Endothelial cell of umbilical vein (primary cell): ENCODE data around the gene CNTNAP2. TPM values are rescaled to one million over a fixed set of nuclear protein-coding genes. Genes with fewer than 3 reads are reported as not detected.

Source experiments
- BruUV-seq: library from RNA; stranded (reverse); fragments of 400-500 nt; replicated peaks from 2 replicates; lab custom pipeline; 2021; lab: Mats Ljungman, UMichigan
- CTCF ChIA-PET: fragments of 300-600, 350-600 bp; sonication (Branson Sonifier 250); formaldehyde crosslinking; loops from one replicate; lab custom pipeline; 2021; ENCODE audit warnings: antibody characterized with exemption, inconsistent platforms; lab: Charles Lee
- POLR2A ChIA-PET: fragments of 300-600, 350-600 bp; sonication (Branson Sonifier 250); formaldehyde crosslinking; loops from one replicate; lab custom pipeline; 2021; ENCODE audit warnings: antibody characterized with exemption, inconsistent platforms; lab: Charles Lee
- DNase-seq: peaks from one replicate; pipeline ENCODE4 v3.0.0-alpha.2; 2011; ENCODE audit warnings: low read depth, low spot score
- FAIRE-seq: peaks from 2 replicates; lab custom pipeline; 2011; peaks lifted over from hg19 to GRCh38; lab: Jason Lieb, UNC
- H2AFZ ChIP-seq: 2 replicates; pipeline ENCODE4 v1.6.0; 2012; ENCODE audit warnings: low read depth, low read length, control low read depth, inconsistent platforms
- H3K27ac ChIP-seq: 2 replicates; pipeline ENCODE4 v1.5.1; 2011; ENCODE audit warnings: low read depth, mild to moderate bottlenecking, control low read depth, low read length, moderate library complexity; ENCODE audit not compliant: insufficient read depth
- H3K27me3 ChIP-seq, 2 experiments: 2 replicates each; pipeline versions ENCODE4 v1.6.0 to v1.6.1; 2011; ENCODE audit warnings: low read length in 2 of 2, mixed read lengths in 1 of 2; ENCODE audit not compliant: control insufficient read depth in 2 of 2, insufficient read depth in 2 of 2
- H3K36me3 ChIP-seq, 2 experiments: 2 replicates in 1 of 2; 3 replicates in 1 of 2; pipeline ENCODE4 v1.5.1; 2011; ENCODE audit warnings: low read length in 2 of 2, mild to moderate bottlenecking in 1 of 2, moderate library complexity in 1 of 2; ENCODE audit not compliant: control insufficient read depth in 2 of 2, insufficient read depth in 2 of 2; ENCODE audit errors: extremely low read depth in 1 of 2
- H3K4me1 ChIP-seq: 3 replicates; pipeline ENCODE4 v1.5.1; 2011; ENCODE audit warnings: mild to moderate bottlenecking, low read length; ENCODE audit not compliant: control insufficient read depth, insufficient read depth; ENCODE audit errors: extremely low read depth
- H3K4me2 ChIP-seq: 2 replicates; pipeline ENCODE4 v1.6.1; 2011; ENCODE audit warnings: low read length, control low read depth, mixed read lengths; ENCODE audit not compliant: insufficient read depth
- H3K4me3 ChIP-seq, 3 experiments: fragments of 200-600 bp in 1 of 3; sonication (generic), shearing (Covaris generic) in 1 of 3; replicated peaks in 1 of 3; 2 replicates each; pipeline ENCODE4 v1.5.1; 2011 to 2016; ENCODE audit warnings: control low read depth in 3 of 3, low read length in 3 of 3, mild to moderate bottlenecking in 2 of 3, inconsistent platforms in 1 of 3, low read depth in 1 of 3, moderate library complexity in 1 of 3; ENCODE audit not compliant: insufficient read depth in 1 of 3
- H3K79me2 ChIP-seq: 2 replicates; pipeline ENCODE4 v1.6.0; 2012; ENCODE audit warnings: low read length, inconsistent platforms; ENCODE audit not compliant: control insufficient read depth, insufficient read depth
- H3K9ac ChIP-seq: replicated peaks from 2 replicates; pipeline ENCODE3; 2011; ENCODE audit warnings: low read length, control low read depth; ENCODE audit not compliant: insufficient read depth; ENCODE audit errors: extremely low read depth
- H3K9me1 ChIP-seq: replicated peaks from 3 replicates; pipeline ENCODE4 v1.6.0; 2011; ENCODE audit warnings: mild to moderate bottlenecking, low read length; ENCODE audit not compliant: control insufficient read depth, insufficient read depth; ENCODE audit errors: extremely low read depth
- H3K9me3 ChIP-seq: replicated peaks from 2 replicates; pipeline ENCODE4 v1.5.1; 2012; ENCODE audit warnings: low read length, inconsistent platforms; ENCODE audit not compliant: control insufficient read depth, insufficient read depth
- H4K20me1 ChIP-seq: replicated peaks from 2 replicates; pipeline ENCODE3; 2011; ENCODE audit warnings: mild to moderate bottlenecking, low read length; ENCODE audit not compliant: control insufficient read depth, insufficient read depth; ENCODE audit errors: extremely low read depth
- EZH2 ChIP-seq: IDR thresholded peaks from 2 replicates; pipeline ENCODE4 v1.6.1; 2012; ENCODE audit warnings: borderline replicate concordance, low read depth, mild to moderate bottlenecking, moderate library complexity, low read length, inconsistent platforms; ENCODE audit not compliant: severe bottlenecking
- FOS ChIP-seq: IDR thresholded peaks from 2 replicates; pipeline ENCODE4 v1.6.1; 2011; ENCODE audit warnings: mild to moderate bottlenecking, low read length, moderate library complexity, borderline replicate concordance; ENCODE audit not compliant: insufficient read depth
- GATA2 ChIP-seq: IDR thresholded peaks from 2 replicates; pipeline ENCODE4 v1.7.0; 2011; ENCODE audit warnings: low read depth, mild to moderate bottlenecking, moderate library complexity, mixed read lengths, low read length; ENCODE audit not compliant: insufficient read length, insufficient read depth
- JUN ChIP-seq: IDR thresholded peaks from 2 replicates; pipeline ENCODE4 v1.6.1; 2011; ENCODE audit warnings: borderline replicate concordance, low read depth; ENCODE audit not compliant: insufficient read length, insufficient read depth
- MYC ChIP-seq: IDR thresholded peaks from one replicate; pipeline ENCODE4 v1.6.1; 2011; ENCODE audit warnings: mild to moderate bottlenecking, low read depth, low read length
- POLR2A ChIP-seq: IDR thresholded peaks from 2 replicates; pipeline ENCODE4 v1.6.1; 2012; ENCODE audit warnings: low read depth, mild to moderate bottlenecking, control low read depth, low read length
- POLR2AphosphoS5 ChIP-seq: IDR thresholded peaks from 2 replicates; pipeline ENCODE4 v1.6.1; 2012; ENCODE audit warnings: low read depth, mild to moderate bottlenecking, control low read depth, low read length, moderate library complexity; ENCODE audit not compliant: insufficient read depth
- dilution Hi-C: fragments of 300-500 bp; cut with MboI; formaldehyde crosslinking; loops from one replicate; pipeline ENCODE4 v1.15.0; 2019; ENCODE audit warnings: low sequenced_read_pairs; ENCODE audit not compliant: extremely low pct_ligation_motif_present
- intact Hi-C: fragments of 100-400 bp; cut with micrococcal nuclease; formaldehyde crosslinking; loops from one replicate; pipeline ENCODE4 v1.10.0; 2022
- polyA plus RNA-seq, 4 experiments: library from polyadenylated mRNA; depleted of rRNA in 3 of 4; stranded (reverse) in 3 of 4; unstranded in 1 of 4; fragments of >200 nt; gene quantifications; 2 replicates each; pipeline versions ENCODE4 v1.2.1 to v1.2.3, GENCODE V29; 2011 to 2012; ENCODE audit warnings: missing spikeins in 1 of 4
- total RNA-seq: library from RNA; stranded (reverse); gene quantifications from 2 replicates; pipeline ENCODE4 v1.2.3, GENCODE V29; 2021
- TF ChIP-seq, protein P1 (sequence below): IDR thresholded peaks from 2 replicates; pipeline ENCODE4 v1.6.1; 2011; ENCODE audit not compliant: insufficient read depth, insufficient read length
- TF ChIP-seq, protein P2 (sequence below), 2 donors: IDR thresholded peaks; 1 replicate in 1 of 2; 2 replicates in 1 of 2; pipeline ENCODE4 v1.5.1; 2011; ENCODE audit warnings: low read length in 2 of 2, mild to moderate bottlenecking in 2 of 2, moderate library complexity in 2 of 2, control low read depth in 1 of 2, inconsistent platforms in 1 of 2, low read depth in 1 of 2; ENCODE audit not compliant: insufficient read depth in 1 of 2; ENCODE audit errors: extremely low read depth in 1 of 2

Gene CNTNAP2
- total and polyA plus RNA-seq, 2 donors (not counting 3 experiments of a cell fraction or from before 2014, with no cell fraction given): not detected

DNA sequence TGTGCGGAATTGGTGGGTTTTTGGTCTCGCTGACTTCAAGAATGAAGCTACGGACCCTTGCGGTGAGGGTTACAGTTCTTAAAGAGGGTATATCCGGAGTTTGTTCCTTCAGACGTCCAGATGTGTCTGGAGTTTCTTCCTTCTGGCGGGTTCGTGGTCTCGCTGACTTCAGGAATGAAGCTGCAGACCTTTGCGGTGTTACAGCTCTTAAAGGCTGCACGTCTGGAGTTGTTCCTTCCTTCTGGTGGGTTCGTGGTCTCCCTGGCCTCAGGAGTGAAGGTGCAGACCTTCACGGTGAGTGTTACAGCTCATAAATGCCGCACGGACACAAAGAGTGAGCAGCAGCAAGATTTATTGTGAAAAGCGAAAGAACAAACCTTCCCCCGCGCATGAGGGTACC, 670.7 kb downstream of the CNTNAP2 start:
- DNase-seq (no peak), FAIRE-seq (no peak)
- H3K36me3 ChIP-seq: no peaks in the 10 kb centered on the region
- no peak overlapping the region for H3K4me2 ChIP-seq
- no peak overlapping the region for H3K4me3 ChIP-seq
- peaks cover 5% of the 10 kb centered on the region for H3K9me3 ChIP-seq
- no peaks in the 10 kb centered on the region for H4K20me1 ChIP-seq
- H3K27ac ChIP-seq: no peak overlapping the region
- H3K9ac ChIP-seq: no peak overlapping the region
- dilution Hi-C loops: no loop called here
- POLR2A ChIA-PET: no interaction called here
- TF ChIP-seq MYC (no peak), JUN (no peak)
- BruUV-seq: no TSS peak
- H3K27me3 ChIP-seq: no peaks in the 10 kb centered on the region
- no peak overlapping the region for H2AFZ ChIP-seq
- intact Hi-C loops: no loop called here
- H3K9me1 ChIP-seq: no peaks in the 10 kb centered on the region
- H3K79me2 ChIP-seq: no peaks in the 10 kb centered on the region
- CTCF ChIA-PET: no interaction called here
- H3K4me1 ChIP-seq: no peaks in the 10 kb centered on the region

DNA sequence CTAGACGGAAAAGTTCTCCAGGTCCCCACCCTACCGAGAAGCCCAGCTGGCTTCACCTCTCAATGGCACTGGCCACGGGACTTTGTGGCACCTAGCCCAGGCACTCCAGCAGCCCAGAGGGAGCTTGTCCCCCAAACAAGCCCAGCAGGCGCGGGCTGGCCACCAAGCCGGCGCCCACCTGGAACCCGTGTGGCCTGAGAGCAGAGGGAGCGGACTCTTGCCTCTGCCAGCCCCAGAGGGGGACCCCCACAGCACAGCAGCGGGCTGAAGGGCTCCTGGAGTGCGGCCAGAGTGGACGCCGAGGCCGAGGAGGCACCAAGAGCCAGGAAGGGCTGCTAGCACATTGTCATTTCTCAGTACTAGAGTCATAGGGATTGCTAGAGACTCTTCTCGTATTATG, 671.4 kb downstream of the CNTNAP2 start:
- no TSS peak for BruUV-seq
- no peaks in the 10 kb centered on the region for H3K27me3 ChIP-seq
- dilution Hi-C loops (no loop called here), intact Hi-C loops (no loop called here)
- FAIRE-seq (no peak), DNase-seq (no peak)
- H2AFZ ChIP-seq: no peak overlapping the region
- H3K4me3 ChIP-seq: no peak overlapping the region
- ChIA-PET POLR2A (no interaction called here), CTCF (no interaction called here)
- H3K9me1 ChIP-seq: no peaks in the 10 kb centered on the region
- no peak overlapping the region for H3K4me2 ChIP-seq
- no peak overlapping the region for H3K9ac ChIP-seq
- TF ChIP-seq EZH2: no peak
- TF ChIP-seq, protein P1, sequence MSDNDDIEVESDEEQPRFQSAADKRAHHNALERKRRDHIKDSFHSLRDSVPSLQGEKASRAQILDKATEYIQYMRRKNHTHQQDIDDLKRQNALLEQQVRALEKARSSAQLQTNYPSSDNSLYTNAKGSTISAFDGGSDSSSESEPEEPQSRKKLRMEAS: no peak
- TF ChIP-seq GATA2: no peak
- TF ChIP-seq POLR2A: no peak
- no peak for TF ChIP-seq POLR2AphosphoS5
- no peak for TF ChIP-seq FOS
- TF ChIP-seq MYC: no peak
- TF ChIP-seq, protein P2, sequence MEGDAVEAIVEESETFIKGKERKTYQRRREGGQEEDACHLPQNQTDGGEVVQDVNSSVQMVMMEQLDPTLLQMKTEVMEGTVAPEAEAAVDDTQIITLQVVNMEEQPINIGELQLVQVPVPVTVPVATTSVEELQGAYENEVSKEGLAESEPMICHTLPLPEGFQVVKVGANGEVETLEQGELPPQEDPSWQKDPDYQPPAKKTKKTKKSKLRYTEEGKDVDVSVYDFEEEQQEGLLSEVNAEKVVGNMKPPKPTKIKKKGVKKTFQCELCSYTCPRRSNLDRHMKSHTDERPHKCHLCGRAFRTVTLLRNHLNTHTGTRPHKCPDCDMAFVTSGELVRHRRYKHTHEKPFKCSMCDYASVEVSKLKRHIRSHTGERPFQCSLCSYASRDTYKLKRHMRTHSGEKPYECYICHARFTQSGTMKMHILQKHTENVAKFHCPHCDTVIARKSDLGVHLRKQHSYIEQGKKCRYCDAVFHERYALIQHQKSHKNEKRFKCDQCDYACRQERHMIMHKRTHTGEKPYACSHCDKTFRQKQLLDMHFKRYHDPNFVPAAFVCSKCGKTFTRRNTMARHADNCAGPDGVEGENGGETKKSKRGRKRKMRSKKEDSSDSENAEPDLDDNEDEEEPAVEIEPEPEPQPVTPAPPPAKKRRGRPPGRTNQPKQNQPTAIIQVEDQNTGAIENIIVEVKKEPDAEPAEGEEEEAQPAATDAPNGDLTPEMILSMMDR (IDR thresholded peaks at IDR 0.05; ENCODE audit: extremely low read depth in 1 of 2, insufficient read depth in 1 of 2, low read depth in 1 of 2, low read length in 2 of 2): no peak
- no peak for TF ChIP-seq JUN
- no peaks in the 10 kb centered on the region for H3K4me1 ChIP-seq
- no peak overlapping the region for H3K27ac ChIP-seq
- no peaks in the 10 kb centered on the region for H3K36me3 ChIP-seq
- H3K9me3 ChIP-seq: peaks cover 8% of the 10 kb centered on the region
- H4K20me1 ChIP-seq: no peaks in the 10 kb centered on the region
- no peaks in the 10 kb centered on the region for H3K79me2 ChIP-seq
